Gastrocnemius medialis (tissue), 4 donors: ENCODE results near the gene SREK1.

Source experiments
- CTCF ChIP-seq, 5 experiments: fragments of 450-650 bp in 3 of 5; fragments of 200-600 bp in 2 of 5; sonication (generic) in 2 of 5; IDR thresholded peaks in 4 of 5; conservative IDR thresholded peaks in 1 of 5; 1 replicate in 4 of 5; 2 replicates in 1 of 5; pipeline ENCODE4 v1.5.1; 2016 to 2019; ENCODE audit warnings: antibody characterized with exemption in 5 of 5, mild to moderate bottlenecking in 3 of 5, moderate library complexity in 3 of 5
- POLR2A ChIP-seq, 2 donors: fragments of 450-650 bp; IDR thresholded peaks; one replicate each; pipeline ENCODE4 v1.6.1; 2017; ENCODE audit warnings: antibody characterized with exemption in 2 of 2, mild to moderate bottlenecking in 2 of 2, moderate library complexity in 2 of 2

DNA sequence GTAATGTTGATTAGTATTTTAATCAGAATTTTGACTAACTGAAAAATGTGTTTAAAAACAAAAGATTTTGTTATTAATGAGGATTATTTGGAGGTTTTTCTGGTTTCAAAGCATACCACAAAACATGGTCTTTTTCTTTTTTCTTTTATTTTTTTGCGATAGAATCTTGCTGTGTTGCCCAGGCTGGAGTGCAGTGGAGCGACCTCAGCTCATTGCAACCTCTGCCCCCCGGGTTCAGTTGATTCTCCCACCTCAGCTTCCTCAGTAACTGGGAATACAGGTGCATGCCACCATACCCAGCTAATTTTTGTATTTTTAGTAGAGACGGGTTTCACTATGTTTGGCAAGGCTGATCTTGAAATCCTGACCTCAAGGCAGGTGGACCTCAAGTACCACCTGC, 24.1 kb downstream of the SREK1 start:
- TF ChIP-seq POLR2A (IDR thresholded peaks at IDR 0.05) (no peak), CTCF (IDR thresholded peaks at IDR 0.05 in 4 of 5, conservative IDR thresholded peaks at IDR 0.05 in 1 of 5) (no peak)
